Skeletal muscle tissue (tissue), 4 donors: Measurements from ENCODE around the gene ATAD3C. TPM values are rescaled to one million over a fixed set of nuclear protein-coding genes. Genes with fewer than 3 reads are reported as not detected.
"Not testable (repeated sequence)": the region's sequence is repeated elsewhere in the genome, so short reads cannot be mapped to it uniquely, and the experiment has no call there.

Experiments used
- H3K27ac ChIP-seq: one replicate; pipeline ENCODE4 v1.7.0; 2013; ENCODE audit warnings: mild to moderate bottlenecking, low read depth, low read length, inconsistent platforms
- H3K27me3 ChIP-seq, 3 donors: one replicate each; pipeline ENCODE4 v1.7.0; 2013; ENCODE audit warnings: low read length in 3 of 3; ENCODE audit not compliant: control insufficient read depth in 3 of 3, insufficient read depth in 3 of 3
- H3K36me3 ChIP-seq, 3 donors: one replicate each; pipeline ENCODE4 v1.7.0; 2013; ENCODE audit warnings: low read length in 3 of 3; ENCODE audit not compliant: control insufficient read depth in 3 of 3, insufficient read depth in 3 of 3
- H3K4me1 ChIP-seq, 3 donors: one replicate each; pipeline ENCODE4 v1.7.0; 2013; ENCODE audit warnings: low read length in 3 of 3, mild to moderate bottlenecking in 3 of 3; ENCODE audit not compliant: control insufficient read depth in 3 of 3, insufficient read depth in 3 of 3
- H3K4me3 ChIP-seq, 3 donors: one replicate each; pipeline ENCODE4 v1.7.0; 2013; ENCODE audit warnings: low read length in 3 of 3
- H3K9ac ChIP-seq, 3 donors: one replicate each; pipeline ENCODE4 v1.7.0; 2013; ENCODE audit warnings: low read length in 3 of 3, mild to moderate bottlenecking in 3 of 3, moderate library complexity in 2 of 3, low read depth in 1 of 3
- H3K9me3 ChIP-seq, 3 donors: one replicate each; pipeline ENCODE4 v1.7.0; 2013; ENCODE audit warnings: low read length in 3 of 3; ENCODE audit not compliant: control insufficient read depth in 3 of 3
- total RNA-seq: library from RNA; depleted of rRNA; stranded (reverse); fragments of >200 nt; gene quantifications from one replicate; pipeline ENCODE4 v1.2.3, GENCODE V29; 2014
- donor health status: Osteomylitis.

The ATAD3C gene
- total RNA-seq, 1 donor from 2014 or later = not detected

DNA sequence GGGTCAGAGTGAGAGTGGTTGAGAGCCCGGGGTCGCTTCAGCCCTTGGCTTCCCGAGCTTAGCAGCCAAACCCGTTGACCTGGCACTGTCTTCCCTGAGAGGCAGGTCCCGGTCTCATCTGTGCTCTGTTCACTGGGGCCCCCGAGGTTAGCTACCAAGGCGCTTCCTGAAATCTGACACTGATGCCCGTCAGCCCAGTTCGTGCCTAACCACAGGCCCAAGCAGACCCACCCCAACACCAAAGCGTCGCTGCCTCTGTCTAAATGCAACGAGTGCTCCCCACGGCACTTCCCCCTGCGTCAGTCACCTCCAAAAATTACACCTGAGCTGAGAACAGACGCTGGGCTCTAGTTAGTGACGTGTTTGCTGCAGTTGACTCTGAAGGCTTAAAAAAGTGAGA, 64.9 kb downstream of the ATAD3C start:
- not testable (repeated sequence) for H3K4me3 ChIP-seq, H3K27me3 ChIP-seq, H3K36me3 ChIP-seq, H3K9me3 ChIP-seq, H3K9ac ChIP-seq, H3K27ac ChIP-seq
- H3K4me1 ChIP-seq = peaks cover 5 to 14% (median 10%) of the 10 kb centered on the region in 3 donors

DNA sequence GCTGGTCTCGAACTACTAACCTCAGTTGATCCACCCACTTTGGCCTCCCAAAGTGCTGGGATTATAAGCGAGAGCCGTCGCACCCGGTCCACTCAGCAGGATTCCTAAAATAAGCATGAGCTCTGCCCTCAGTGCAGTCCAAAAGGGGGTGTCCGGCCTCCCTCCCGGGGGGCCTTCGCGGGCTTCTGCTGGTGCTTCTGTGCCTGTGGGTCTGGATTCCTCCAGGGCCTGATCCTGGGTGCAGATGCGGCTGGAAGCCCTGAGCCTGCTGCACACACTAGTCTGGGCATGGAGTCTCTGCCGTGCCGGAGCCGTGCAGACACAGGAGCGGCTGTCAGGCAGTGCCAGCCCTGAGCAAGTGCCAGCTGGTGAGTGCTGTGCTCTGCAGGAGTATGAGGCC, 67.4 kb downstream of the ATAD3C start:
- not testable (repeated sequence) for H3K4me1 ChIP-seq, H3K4me3 ChIP-seq, H3K27ac ChIP-seq, H3K9me3 ChIP-seq, H3K27me3 ChIP-seq, H3K9ac ChIP-seq
- peaks cover 11 to 18% (median 14%) of the 10 kb centered on the region in 3 donors for H3K36me3 ChIP-seq

DNA sequence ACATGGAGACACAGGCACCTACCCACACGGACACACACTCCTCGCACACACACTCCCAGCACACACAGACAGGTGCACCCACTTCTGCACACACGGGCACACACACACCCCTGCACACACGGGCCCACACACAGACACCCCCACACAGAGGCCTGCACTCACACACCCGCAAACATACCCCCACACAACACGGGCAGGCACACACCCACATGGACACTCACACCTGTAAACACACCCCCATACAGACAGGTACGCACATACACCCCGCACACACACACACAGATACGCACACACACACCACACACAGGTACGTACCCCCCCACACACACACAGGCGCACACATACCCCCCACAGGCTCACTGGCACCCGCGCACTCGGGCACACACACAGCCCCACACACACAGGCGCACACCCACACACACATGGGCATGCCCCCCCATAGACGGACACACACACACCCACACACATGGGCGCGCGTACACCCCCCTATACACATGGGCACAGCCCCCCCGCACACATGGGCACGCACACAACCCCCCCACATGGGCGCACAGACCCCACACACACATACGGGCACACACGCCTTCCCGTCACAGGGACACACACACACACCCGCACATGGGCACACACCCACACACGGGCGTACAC, 68.6 kb downstream of the ATAD3C start:
- Histone ChIP-seq H3K27ac (no peak overlapping the region), H3K9me3 (no peaks in the 10 kb centered on the region), H3K9ac (no peak overlapping the region), H3K4me3 (no peak overlapping the region), H3K27me3 (no peaks in the 10 kb centered on the region), H3K36me3 (peaks cover 11 to 20% (median 14%) of the 10 kb centered on the region in 3 donors), H3K4me1 (no peaks in the 10 kb centered on the region)

DNA sequence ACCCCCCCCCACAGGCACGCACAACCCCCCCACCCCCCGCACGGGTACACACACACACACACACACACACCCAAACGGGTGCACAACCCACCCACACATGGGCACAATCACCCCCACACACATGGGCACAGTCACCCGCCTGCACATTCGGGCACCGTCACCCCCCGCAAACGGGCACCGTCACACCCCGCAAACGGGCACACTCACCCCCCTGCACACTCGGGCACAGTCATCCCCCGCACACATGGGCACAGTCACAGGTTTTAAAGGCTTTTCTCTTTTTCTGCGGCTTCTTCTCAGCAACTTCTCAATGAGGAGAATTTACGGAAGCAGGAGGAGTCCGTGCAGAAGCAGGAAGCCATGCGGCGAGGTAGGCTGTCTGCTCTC, 69.1 kb downstream of the ATAD3C start:
- H3K27ac ChIP-seq, H3K9ac ChIP-seq, H3K27me3 ChIP-seq, H3K9me3 ChIP-seq, H3K4me3 ChIP-seq, H3K4me1 ChIP-seq: not testable (repeated sequence)
- peaks cover 14 to 20% (median 19%) of the 10 kb centered on the region in 3 donors for H3K36me3 ChIP-seq

Other genes starting within 250 kb of the ATAD3C start
- 1.6 TPM for gene TNFRSF18, start 243.1 kb upstream of the ATAD3C start, total RNA-seq
- 0.52 TPM for gene TNFRSF4, start 235.5 kb upstream of the ATAD3C start, total RNA-seq
- gene SDF4, start 217.7 kb upstream of the ATAD3C start, total RNA-seq = 28.2 TPM
- 10.4 TPM for gene B3GALT6, start 217.5 kb upstream of the ATAD3C start, total RNA-seq
- 1.0 TPM for gene C1QTNF12, start 203.0 kb upstream of the ATAD3C start, total RNA-seq
- 28.7 TPM for gene UBE2J2, start 175.8 kb upstream of the ATAD3C start, total RNA-seq
- 0.52 TPM for gene SCNN1D, start 169.3 kb upstream of the ATAD3C start, total RNA-seq
- gene ACAP3, start 141.8 kb upstream of the ATAD3C start, total RNA-seq = 23.5 TPM
- 4.7 TPM for gene PUSL1, start 141.1 kb upstream of the ATAD3C start, total RNA-seq
- 27.1 TPM for gene INTS11, start 125.0 kb upstream of the ATAD3C start, total RNA-seq
- gene CPTP, start 124.9 kb upstream of the ATAD3C start, total RNA-seq = 8.4 TPM
- gene TAS1R3, start 118.4 kb upstream of the ATAD3C start, total RNA-seq = 1.6 TPM
- gene DVL1, start 100.3 kb upstream of the ATAD3C start, total RNA-seq = 44.9 TPM
- 60.0 TPM for gene MXRA8, start 91.1 kb upstream of the ATAD3C start, total RNA-seq
- gene AURKAIP1, start 74.5 kb upstream of the ATAD3C start, total RNA-seq = 51.7 TPM
- gene CCNL2, start 50.4 kb upstream of the ATAD3C start, total RNA-seq = 55.3 TPM
- 75.7 TPM for gene MRPL20, start 42.4 kb upstream of the ATAD3C start, total RNA-seq
- 5.7 TPM for gene ANKRD65, start 28.4 kb upstream of the ATAD3C start, total RNA-seq
- gene VWA1, start 14.0 kb upstream of the ATAD3C start, total RNA-seq = 11.0 TPM
- gene ATAD3B, start 22.1 kb downstream of the ATAD3C start, total RNA-seq = 16.7 TPM
- gene ATAD3A, start 62.5 kb downstream of the ATAD3C start, total RNA-seq = 6.8 TPM
- 2.1 TPM for gene TMEM240, start 90.9 kb downstream of the ATAD3C start, total RNA-seq
- 40.2 TPM for gene SSU72, start 125.2 kb downstream of the ATAD3C start, total RNA-seq
- not detected for gene FNDC10, start 150.4 kb downstream of the ATAD3C start, total RNA-seq
- gene MIB2, start 165.8 kb downstream of the ATAD3C start, total RNA-seq = 49.6 TPM
- 17.2 TPM for gene MMP23B, start 182.5 kb downstream of the ATAD3C start, total RNA-seq
- gene CDK11B, start 209.3 kb downstream of the ATAD3C start, total RNA-seq = 8.4 TPM
- gene SLC35E2B, start 243.1 kb downstream of the ATAD3C start, total RNA-seq = 15.7 TPM